Glomerular visceral epithelial cell (primary cell): Measurements from ENCODE around the gene SPRY1.
A peak's percentile ranks its signal among the peaks of the same experiment; 100 is the strongest.

Source experiments
- DNase-seq: peaks from one replicate; pipeline ENCODE4 v3.0.0-alpha.2; 2016; ENCODE audit errors: extremely low spot score

The SPRY1 gene, protein sequence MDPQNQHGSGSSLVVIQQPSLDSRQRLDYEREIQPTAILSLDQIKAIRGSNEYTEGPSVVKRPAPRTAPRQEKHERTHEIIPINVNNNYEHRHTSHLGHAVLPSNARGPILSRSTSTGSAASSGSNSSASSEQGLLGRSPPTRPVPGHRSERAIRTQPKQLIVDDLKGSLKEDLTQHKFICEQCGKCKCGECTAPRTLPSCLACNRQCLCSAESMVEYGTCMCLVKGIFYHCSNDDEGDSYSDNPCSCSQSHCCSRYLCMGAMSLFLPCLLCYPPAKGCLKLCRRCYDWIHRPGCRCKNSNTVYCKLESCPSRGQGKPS

GRCh38 chr4:123396307-123397143 lies at the start of gene SPRY1:
Gene SPRY1 (plus strand): TSS chr4:123396795. CDS start chr4:123401592, 4,797 bp downstream.
- peak; percentile 86 for DNase-seq

- no peak for DNase-seq
Observed at GRCh38 chr4:123346951-123347350, 49.6 kb upstream of the SPRY1 start.

- no peak for DNase-seq
Observed at GRCh38 chr4:123348946-123349345, 47.6 kb upstream of the SPRY1 start.

- DNase-seq: no peak
Observed at GRCh38 chr4:123349421-123350190, 47.0 kb upstream of the SPRY1 start.

GRCh38 chr4:123350191-123350544 lies 46.4 kb upstream of the SPRY1 start:
- no peak for DNase-seq

GRCh38 chr4:123350726-123351125 lies 45.9 kb upstream of the SPRY1 start:
- no peak for DNase-seq

DNA sequence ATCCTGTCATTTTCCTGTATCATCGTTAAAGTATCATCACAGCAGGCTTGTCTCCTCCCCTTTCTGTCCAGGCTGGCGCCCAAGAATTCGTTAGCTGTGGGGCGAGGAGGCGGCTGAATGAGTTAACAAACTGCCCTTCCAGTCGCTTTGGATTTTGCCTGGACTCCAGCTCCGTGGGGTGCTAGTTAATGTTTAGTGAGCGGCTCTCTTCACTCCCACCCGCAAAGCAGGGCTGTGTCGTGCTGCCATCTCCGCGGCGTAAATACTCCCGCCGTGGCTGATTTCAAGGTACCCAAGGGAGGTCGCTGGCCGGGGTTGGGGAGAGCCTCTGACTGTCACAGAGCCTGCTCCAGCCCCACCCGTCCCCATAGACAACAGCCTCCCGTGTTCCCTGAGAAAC lies 44.9 kb upstream of the SPRY1 start:
- DNase-seq: peak; percentile 52

DNA sequence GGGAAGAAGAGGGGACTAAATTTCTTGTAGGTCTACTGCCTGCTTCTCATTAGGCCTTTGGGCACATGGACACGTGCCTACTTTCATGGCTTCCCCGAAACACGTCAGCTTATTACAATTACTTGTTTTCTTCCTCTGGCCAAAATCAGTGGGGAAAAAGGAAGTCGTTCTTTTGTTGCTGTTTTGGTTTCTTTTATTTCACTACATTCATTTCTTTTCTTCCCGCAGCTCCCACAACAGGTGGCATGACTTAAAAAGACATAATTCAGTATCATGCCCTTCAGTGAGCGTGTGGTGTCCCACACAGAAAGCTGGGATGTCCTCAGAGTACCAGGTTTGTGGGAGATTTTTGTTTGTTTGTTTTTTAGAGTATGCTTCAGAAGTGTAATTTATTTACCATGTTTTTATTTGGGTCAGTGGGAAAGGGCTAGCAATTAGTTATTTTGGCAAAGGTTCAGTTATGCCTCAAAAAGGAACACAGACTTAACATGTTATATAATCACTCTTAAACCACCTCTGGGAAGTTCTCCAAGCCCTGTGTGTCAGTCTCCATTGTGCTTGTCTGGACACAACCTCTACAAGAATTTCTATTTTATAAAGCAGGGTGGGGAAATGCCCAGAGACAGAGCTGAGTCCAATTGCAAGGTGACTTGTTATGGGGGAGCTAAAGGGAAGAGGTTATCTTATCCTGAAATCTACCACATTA lies 44.2 kb upstream of the SPRY1 start:
- peak; percentile 12 for DNase-seq

GRCh38 chr4:123352966-123353365 lies 43.6 kb upstream of the SPRY1 start:
- no peak for DNase-seq

DNA sequence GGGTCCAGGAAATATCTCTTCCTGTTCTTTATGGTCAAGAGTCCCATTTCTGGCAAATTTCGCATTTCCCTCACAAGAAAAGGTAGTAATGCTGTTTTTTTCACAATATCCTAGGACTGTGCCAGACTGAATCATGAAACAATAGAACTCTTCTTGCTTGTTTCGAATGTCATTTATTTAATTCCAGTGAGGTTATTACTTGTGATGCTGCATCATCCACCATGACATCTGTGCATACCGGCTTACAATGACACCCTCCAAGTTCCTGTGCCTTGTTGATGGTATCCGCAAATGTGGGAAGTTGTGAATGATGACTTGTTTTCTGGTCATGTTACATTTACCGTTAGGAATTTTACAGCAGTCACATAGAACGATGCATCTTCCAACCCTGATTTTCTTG lies 42.9 kb upstream of the SPRY1 start:
- DNase-seq: no peak

DNA sequence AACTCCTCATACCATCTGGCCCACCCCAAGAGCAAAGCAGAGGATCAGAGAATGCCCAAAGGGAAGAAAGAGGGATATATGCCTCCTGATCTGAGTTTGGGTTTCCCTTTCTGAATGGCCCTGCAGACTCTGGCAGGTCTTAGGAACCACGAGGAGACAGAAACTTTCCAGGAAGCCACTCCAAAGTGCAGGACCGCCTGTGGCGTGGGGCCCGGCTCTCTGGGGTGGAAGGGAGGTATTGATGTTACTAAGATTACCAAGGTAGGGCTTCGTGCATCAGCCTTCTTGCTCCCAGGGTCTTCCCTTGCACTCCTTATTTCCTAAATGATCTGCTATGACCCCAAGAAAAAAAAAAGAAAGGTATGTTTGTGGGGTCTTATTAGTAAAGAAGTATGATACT lies 41.9 kb upstream of the SPRY1 start:
- DNase-seq: no peak

DNA sequence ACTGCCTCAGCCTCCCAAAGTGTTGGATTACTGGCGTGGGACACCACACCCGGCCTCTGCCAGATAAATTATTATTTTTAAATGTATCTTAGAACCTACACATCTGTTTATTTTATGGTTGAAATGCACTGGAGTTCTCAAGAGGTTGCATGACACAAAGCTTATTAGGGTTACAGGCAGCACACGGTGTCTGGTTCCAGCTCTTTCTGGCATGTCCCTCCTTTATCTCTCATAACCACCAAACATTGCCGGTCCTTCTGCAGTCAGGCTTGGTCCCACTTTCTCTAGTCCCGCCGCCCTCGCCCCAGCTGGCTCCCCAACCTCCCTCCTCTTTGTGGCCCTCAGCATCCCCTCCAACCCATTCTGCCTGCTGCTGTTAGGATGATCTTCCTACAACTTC lies 39.7 kb upstream of the SPRY1 start:
- DNase-seq: no peak

- DNase-seq: no peak
Observed at GRCh38 chr4:123359449-123360315, 36.9 kb upstream of the SPRY1 start.

DNA sequence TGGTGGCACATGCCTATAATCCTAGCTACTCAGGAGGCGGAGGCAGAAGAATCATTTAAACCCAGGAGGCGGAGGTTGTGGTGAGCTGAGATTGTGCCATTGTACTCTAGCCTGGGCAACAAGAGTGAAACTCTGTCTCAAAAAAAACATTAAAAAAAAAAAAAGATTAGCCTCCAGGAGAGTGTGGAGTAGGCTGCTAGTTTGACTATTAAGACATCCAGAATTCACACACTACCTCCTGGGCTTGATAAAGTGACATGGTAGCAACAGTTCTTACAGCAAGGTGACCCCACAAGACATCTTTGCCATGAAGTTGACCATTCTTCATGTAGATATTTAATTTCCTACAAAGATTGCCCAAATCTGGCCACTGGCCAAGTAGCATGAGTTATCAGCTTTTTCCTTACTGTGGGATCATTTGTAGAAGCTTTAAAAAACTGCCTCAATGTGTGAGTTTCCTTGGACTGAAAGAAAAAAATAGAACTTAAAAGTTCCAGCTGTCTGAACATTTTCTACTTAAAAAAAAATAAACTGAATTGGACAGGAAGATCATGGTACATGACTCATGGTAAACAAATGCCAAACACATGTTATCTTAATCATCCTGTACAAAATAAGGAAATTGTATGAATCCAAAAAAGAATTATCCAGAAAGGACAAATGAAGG lies 35.3 kb upstream of the SPRY1 start:
- DNase-seq: peak; percentile 25

- no peak for DNase-seq
Observed at GRCh38 chr4:123362103-123362502, 34.5 kb upstream of the SPRY1 start.

DNA sequence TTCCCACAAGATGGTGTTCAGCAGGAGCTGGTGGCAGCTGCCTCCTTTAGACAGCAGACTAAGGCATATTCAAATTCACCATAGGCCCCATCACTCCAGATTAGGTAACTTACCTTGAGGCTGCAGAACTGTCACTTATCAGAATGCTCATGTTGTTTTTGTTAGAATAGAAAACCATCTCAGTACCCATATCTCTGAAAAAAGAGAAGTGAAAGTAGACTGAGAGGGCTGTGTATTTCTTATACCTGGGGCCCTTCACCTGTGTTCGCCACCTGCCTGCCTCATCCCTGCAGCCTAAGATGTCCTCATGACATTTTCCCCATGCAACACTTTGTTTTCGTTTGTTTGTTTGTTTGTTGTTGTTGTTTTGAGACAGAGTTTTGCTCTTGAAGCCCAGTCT lies 32.9 kb upstream of the SPRY1 start:
- DNase-seq: no peak

DNA sequence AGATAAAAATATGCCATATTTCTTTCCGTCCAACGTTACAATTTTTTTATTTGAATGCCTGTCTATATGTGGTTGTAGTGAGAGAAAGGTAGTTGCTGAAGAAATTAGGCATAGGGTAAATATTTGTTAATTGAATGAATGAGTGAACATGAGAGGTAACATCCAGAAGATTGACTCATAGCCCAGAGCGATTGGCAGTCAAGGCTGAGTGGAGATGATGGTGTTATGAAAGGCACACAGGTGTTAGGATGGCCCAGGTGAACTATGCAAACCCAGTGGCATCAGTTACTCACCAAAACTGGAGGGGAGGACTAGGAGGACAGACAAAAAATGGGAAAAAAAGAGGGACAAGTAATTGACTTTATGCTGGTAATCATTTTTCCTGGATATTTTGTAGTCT lies 31.7 kb upstream of the SPRY1 start:
- no peak for DNase-seq

DNA sequence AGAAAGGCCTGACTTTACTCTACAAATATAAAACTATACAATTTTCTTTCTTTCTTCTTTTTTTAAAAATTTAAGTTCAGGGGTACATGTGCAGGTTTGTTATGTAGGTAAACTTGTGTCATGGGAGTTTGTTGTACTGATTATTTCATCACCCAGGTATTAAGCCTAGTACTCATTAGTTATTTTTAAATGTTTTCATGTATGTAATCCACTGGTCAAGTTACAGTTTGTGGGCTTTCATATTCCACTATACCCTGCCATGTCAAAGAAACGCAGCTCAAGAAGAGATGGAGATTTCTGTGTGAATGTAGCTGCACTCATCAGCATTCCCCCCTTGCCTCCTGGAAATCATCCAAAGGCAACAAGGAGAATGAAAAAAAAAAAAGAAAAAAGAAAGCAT lies 31.2 kb upstream of the SPRY1 start:
- no peak for DNase-seq

- DNase-seq: no peak
Observed at GRCh38 chr4:123366144-123366748, 30.3 kb upstream of the SPRY1 start.

DNA sequence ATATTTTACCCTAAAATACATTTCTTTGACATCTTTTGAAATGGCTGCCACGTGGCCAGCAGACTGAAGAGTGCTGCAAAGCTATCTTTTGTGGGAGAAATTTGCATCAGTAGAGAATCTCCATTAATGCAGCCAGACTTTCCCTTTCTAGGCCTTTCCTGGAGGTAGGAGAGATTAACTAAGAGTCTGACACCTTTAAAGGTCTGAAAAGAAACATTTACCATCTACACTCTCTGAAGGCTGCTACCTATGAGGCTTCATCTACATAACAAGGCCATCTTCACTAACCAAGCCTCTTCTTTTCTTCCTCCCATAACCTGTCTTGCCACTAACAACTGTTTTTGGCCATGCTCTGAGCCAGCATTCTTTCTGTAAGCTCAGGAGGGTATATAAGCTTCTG lies 17.8 kb upstream of the SPRY1 start:
- DNase-seq: no peak
